ENCODE measurements around the gene HMG20B.

Gene HMG20B

DNA sequence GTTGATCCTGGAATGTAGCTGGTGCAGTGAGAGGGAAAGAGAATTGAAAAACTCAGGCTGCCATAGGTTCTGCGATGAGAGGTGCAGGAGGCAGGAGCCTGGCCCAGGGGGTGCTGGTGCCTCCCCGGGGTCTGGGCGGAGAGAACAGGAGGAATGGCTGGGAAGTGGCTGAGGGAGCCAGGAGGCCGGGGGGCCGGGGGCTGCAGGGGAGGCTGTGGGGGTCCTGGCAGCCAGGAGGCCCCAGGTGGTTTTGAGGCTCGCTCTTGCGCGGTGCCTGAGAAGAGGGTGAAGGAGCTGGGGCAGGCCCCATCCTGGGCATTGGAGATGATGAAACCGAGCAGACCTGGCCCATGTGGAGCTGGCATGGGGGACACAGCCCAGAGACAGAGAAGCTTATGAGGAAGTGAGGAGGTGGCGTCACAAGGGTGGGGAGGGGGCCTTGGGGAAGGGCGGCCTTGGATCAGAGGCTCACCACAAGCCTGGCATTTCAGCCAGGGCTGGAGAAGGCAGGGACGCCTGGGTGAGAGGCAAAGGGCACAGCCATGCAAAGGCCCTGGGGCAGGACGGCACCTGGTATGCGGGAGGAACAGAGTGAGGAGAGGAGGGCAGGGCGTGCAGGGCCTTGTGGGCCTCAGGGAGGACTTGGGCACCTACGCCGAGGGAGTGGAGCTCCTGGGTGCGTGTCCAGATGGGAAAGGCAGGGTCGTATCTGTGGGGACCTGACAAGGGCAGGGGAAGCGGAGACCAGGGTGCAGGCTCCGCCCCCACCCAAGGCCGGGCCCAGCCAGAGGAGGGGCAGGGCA, 35.1 kb upstream of the HMG20B start:
- DNase-seq: no peak

DNA sequence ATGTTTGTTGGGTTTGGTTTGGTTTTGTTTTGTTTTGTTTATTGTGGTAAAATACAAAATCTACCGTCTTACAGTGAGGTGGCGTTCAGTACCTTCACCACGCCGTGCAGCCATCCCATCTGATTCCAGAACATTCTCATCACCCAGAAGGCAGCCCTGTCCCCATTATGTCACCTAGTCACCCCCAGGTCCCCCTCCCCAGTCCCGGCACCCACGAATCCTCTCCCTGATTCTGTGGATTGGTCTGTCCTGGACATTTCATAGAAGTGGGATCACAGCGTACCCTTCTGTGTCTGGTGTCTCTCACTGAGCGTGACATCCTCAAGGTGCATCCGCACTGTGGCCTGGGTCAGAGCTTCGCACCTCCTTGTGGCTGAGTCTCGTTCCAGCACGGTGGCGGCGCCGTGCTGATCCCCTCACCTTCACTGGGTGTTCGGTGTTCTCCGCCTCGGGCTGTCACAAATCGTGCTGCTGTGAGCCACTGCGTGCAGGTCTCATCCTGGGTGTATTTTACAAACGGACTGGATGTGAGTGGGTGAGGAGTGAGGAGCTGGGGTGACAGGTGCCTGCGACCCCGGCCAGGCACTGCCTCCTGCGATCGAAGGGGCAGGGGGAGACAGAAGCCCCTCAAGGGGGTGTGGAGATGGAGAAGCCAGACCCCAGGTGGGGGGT, 34.4 kb upstream of the HMG20B start:
- no peak for DNase-seq

GRCh38 chr19:3538965-3539755, 33.6 kb upstream of the HMG20B start, which contains the start of gene TEKTIP1:
Gene TEKTIP1, plus strand, starts transcription at chr19:3539174. Its CDS starts 4 bp downstream, at chr19:3539178.
- no peak for DNase-seq

GRCh38 chr19:3539756-3540118, 33.0 kb upstream of the HMG20B start:
- no peak for DNase-seq

GRCh38 chr19:3543150-3544057, 29.3 kb upstream of the HMG20B start:
- no peak for DNase-seq

- no peak for DNase-seq
Measured at GRCh38 chr19:3544058-3544376, 28.7 kb upstream of the HMG20B start.

DNA sequence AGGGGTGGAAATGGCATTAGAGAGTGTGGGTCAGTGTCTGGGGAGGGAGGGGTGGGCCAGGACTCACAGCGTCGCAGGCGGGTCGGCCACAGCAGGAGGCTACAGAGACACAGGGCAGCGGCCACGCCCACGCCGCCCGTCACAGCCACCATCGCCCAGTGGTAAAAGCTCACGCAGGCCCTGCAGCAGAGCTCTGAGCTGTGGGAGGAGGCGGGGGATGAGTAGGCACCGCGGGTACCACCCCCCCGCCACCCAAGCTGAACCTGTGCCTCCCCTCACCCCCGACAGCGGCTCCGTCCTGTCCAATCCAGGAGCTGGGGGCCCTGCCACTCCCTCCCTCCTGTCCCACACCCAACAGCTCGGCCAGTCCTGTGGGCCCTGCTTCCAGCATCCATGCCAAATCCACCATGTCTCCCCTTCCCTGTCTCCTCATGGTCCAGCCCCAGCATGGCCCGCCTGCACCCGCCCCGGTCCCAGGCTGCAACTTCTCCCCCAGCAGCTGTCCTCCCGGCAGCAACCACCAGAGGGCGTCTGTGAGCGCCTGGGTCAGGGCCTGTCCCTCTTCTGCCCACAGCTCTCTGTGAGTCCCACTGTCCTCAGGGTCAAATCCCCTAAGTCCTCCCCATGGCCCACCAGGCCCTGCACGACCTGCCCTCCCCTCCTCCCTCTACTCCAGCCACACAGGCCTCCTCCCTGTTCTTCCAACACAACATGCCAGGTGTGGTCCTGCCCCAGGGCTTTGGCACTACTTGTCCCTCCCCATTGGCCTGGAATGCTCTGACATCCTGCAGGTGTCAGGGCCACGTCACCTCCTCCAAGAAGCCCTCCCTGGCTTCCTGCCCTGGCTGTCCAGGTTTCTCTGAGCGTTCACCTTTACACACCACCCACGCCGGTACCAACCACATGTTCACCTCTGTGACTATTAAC, 27.7 kb upstream of the HMG20B start:
- peak; percentile 60 to 81 for DNase-seq

- DNase-seq: no peak
Measured at GRCh38 chr19:3545669-3546034, 27.1 kb upstream of the HMG20B start.

DNA sequence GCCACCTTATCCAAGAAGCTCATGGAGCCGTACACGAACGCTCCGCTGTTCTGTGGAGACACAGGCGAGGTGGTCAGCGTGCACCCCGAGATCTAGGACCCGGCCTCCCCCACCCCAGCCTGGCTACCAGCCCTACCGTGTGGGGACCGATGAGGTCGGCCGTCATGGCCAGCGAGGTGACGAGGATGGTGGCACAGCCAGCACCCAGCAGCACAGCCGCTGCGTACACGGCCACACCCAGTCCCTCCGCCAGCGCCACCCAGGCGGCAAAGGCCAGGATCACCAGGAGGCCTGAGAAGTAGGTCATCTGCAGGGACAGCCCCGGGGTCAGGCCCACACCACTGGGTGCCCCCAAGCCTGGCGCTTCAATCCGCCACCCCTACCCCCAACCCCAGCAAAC, 26.6 kb upstream of the HMG20B start:
- DNase-seq: no peak

DNA sequence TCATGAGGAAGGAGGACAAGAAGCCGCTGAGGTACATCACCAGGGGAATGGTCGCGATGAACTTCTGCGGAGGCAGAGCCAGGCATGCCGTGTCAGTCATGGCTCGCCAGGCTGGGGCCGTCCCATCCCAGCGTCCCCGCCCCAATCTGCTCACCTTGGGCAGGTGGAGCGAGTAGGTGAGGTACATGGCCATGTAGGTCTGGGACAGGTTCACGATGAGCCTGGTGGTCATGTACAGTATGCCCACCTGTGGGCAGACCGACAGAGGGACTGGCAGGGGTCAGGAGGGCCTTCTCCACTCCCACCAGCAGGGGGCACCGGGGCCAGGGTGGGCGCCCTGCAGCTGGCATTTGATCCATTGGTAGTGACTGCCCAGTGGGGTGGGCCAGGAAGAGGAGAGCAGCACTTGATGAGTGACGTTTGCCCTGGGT, 25.4 kb upstream of the HMG20B start:
- DNase-seq: no peak

DNA sequence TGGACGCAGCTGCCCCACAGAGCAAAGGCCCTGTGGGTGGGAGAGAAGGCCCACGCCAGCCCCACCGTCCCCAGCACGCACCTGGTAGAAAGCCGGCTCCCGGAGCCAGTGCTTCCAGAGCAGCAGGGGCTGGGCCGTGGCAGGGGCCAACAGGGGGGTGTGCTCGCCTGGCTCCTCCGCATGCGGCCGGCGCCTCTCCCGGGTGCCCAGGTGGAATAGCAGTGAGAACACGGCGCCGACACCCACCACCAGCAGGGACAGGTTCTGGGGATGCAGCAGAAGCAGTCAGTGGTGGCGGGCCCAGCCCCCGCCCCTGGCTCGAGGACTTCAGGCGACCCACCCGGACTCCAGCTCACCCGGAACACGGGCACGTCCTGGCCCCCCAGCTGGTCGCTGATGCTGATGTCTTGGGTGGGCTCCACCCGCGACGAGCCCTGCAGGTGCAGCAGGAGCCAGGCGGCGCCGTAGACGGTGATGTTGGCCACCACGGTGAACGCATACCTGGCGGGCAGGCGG, 24.9 kb upstream of the HMG20B start:
- DNase-seq: no peak

DNA sequence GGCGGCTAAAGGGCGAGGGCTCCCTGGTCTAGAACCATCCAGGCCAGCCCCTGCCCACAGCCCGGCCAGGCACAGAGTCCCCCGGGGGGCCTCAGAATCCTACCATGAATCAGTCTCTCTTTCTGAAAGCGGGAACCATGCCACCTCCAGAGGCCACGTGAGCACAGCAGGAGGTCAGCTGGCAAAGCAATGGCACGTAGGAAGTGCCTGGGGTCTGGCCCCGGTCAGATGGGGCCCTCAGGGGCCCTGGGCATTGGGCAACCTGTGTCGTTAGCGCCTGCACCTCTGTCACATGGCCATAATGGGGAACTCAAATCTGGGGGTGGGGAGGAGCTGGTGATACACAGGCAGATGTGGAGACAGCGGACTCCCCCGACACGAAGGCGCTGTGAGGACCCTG, 24.1 kb upstream of the HMG20B start:
- no peak for DNase-seq

GRCh38 chr19:3549816-3550215, 22.9 kb upstream of the HMG20B start:
- DNase-seq: no peak

- no peak for DNase-seq
Measured at GRCh38 chr19:3550947-3551791, 21.6 kb upstream of the HMG20B start.

DNA sequence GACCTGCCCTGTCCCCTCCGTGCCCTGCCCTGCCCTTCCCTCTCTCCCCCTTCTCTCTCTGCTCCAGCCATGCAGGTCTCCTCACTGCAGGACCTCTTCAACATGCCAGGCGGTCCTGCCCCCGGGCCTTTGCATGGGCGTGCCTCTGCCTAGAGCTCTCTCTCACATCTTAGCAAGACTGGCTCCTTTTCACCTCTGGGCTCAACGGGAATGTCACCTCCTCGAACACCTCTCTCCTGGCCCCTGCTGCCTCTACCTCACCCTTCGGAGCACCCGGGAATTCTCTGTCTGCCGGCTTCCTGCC, 21.0 kb upstream of the HMG20B start:
- no peak for DNase-seq

- DNase-seq: peak in 1 of 2 donors; percentile 40
Measured at GRCh38 chr19:3554254-3555083, 18.3 kb upstream of the HMG20B start.

DNA sequence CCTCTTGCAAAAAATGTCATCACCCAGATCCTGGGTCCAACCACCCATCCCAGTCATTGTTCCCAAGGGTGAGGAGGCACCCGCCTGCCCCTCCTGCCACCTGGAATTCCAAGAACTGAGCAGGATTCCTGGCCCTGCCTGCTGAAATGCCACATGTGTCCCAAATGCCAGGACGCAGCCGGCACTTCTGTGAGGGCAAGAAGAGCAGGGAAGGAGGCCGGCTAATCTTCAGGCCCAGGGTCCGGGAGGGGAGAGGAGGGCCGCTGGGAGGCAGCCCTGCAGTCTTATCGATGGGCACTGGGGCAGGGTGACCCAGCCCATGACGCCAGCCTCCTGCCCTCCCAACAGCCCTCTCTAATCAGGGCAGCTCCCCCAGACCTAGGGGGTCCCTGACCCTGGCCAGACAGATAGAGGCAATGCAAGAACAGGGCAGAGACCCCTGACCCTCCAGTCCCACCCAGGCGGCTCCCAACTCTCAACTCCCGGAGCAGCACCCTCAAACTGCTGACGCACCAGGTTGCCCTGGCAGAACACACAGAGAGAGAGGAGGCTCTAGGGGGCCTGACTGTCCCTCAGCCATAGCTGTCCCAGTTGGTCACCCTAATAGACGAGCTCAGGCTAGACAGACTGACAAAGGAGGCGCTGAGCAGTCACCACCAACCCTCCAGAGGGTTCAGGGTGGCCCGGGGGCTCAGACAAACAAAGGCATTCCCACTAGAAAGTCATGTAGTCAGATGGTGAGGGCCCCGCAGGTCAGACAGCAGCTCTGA, 16.9 kb upstream of the HMG20B start:
- no peak for DNase-seq

GRCh38 chr19:3556423-3556977, 16.2 kb upstream of the HMG20B start:
- no peak for DNase-seq
